GM06990 (cell line): ENCODE measurements around the gene MRPL1.

Experiments
- DNase-seq: peaks from one replicate; pipeline ENCODE4 v3.0.0-alpha.2; 2011; ENCODE audit not compliant: insufficient read length; ENCODE audit errors: extremely low read depth
- H3K27me3 ChIP-seq: replicated peaks from 2 replicates; pipeline ENCODE4 v1.6.0; 2011; ENCODE audit warnings: low read length; ENCODE audit not compliant: control insufficient read depth, insufficient read depth
- H3K36me3 ChIP-seq: 2 replicates; pipeline ENCODE4 v1.5.1; 2011; ENCODE audit warnings: low read length; ENCODE audit not compliant: control insufficient read depth, insufficient read depth
- H3K4me3 ChIP-seq: replicated peaks from 2 replicates; pipeline ENCODE4 v1.5.1; 2011; ENCODE audit warnings: low read depth, mild to moderate bottlenecking, control low read depth, low read length
- TF ChIP-seq, protein P1 (sequence below): IDR thresholded peaks from 2 replicates; pipeline ENCODE4 v1.5.1; 2011; ENCODE audit warnings: low read length, control low read depth, mild to moderate bottlenecking, inconsistent platforms; ENCODE audit not compliant: insufficient read depth, poor library complexity, severe bottlenecking

Gene MRPL1

DNA sequence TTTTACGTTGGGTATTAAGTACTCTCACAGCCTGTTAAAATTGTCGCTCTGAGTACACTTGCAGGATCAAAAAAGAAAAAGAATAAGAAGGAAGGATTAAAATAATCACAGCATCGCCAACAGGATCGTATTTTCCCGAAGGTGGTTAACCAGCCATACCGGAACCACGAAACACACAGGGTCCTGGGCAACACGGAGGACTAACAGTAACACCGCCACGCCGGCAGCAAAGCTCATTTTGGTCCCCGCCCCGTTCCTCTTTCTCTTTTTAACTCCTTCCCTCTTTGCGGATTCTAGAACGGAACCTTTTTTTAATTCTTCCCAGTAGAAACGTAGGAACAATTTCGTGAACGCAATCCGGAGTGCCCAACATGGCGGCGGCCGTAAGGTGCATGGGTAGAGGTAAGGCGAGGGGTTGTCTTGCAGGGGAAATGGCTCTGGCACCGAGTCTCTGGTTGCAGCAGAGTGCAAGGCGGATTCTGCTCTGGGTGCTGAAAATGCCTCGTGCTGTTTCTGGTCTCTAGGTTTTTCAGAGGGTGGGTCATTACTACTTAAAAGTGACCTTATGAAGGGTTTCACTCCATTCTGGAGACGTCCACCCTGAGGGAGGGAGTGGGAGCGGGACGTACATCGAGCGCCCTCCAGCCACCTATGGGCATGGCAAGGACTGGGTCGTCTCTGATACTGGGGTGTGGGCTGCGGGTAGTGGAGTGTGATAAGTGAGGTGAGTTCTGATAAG, at the start of gene MRPL1:
MRPL1 (plus strand) TSS at position 353 of the 739 bp plus-strand sequence; CDS start at position 372, 19 bp downstream.
- Histone ChIP-seq H3K4me3 (peak within 1 kb of the TSS; percentile 87), H3K36me3 (no peaks in the 10 kb centered on the region), H3K27me3 (no peaks in the 10 kb centered on the region)
- TF ChIP-seq, protein P1, sequence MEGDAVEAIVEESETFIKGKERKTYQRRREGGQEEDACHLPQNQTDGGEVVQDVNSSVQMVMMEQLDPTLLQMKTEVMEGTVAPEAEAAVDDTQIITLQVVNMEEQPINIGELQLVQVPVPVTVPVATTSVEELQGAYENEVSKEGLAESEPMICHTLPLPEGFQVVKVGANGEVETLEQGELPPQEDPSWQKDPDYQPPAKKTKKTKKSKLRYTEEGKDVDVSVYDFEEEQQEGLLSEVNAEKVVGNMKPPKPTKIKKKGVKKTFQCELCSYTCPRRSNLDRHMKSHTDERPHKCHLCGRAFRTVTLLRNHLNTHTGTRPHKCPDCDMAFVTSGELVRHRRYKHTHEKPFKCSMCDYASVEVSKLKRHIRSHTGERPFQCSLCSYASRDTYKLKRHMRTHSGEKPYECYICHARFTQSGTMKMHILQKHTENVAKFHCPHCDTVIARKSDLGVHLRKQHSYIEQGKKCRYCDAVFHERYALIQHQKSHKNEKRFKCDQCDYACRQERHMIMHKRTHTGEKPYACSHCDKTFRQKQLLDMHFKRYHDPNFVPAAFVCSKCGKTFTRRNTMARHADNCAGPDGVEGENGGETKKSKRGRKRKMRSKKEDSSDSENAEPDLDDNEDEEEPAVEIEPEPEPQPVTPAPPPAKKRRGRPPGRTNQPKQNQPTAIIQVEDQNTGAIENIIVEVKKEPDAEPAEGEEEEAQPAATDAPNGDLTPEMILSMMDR = peak; percentile 21
- peak; percentile 86 for DNase-seq

GRCh38 chr4:77815636-77816035, 47.0 kb upstream of the MRPL1 start:
- H3K36me3 ChIP-seq = no peaks in the 10 kb centered on the region
- DNase-seq = no peak
- H3K27me3 ChIP-seq = no peaks in the 10 kb centered on the region
- no peak overlapping the region for H3K4me3 ChIP-seq
- TF ChIP-seq, protein P1 = no peak

DNA sequence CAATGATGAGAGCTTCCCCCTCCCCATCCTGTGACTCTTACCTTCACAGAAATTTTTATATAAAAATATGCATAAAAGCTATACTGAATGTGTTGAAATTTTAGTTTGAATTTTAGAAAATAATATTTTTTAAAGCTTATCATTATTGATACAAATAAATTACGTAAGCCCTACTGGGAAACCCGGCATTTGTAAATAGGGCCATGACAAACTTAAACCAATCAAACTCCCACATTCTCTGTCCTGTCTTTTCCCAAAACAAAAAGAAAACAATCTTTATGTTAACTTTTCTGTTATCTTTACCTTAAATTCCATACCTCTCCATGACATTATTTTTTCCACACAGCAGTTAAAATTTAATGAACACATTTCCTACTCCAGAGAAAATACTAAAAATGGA, 46.1 kb upstream of the MRPL1 start:
- no peak for DNase-seq
- Histone ChIP-seq H3K4me3 (no peak overlapping the region), H3K36me3 (no peaks in the 10 kb centered on the region), H3K27me3 (no peaks in the 10 kb centered on the region)
- TF ChIP-seq, protein P1 = no peak

- TF ChIP-seq, protein P1 = no peak
- Histone ChIP-seq H3K27me3 (no peaks in the 10 kb centered on the region), H3K4me3 (peak overlapping the region; percentile 97), H3K36me3 (no peaks in the 10 kb centered on the region)
- DNase-seq = no peak
Measured at GRCh38 chr4:77817304-77818072, 45.1 kb upstream of the MRPL1 start.

- Histone ChIP-seq H3K36me3 (no peaks in the 10 kb centered on the region), H3K27me3 (no peaks in the 10 kb centered on the region), H3K4me3 (peak overlapping the region; percentile 97)
- TF ChIP-seq, protein P1 = peak; percentile 41
- no peak for DNase-seq
Measured at GRCh38 chr4:77818073-77818601, 44.5 kb upstream of the MRPL1 start.
